RWPE2 (cell line): ENCODE measurements around the gene ALG2.

Experiments
- ATAC-seq: fragments of 200-7000 bp; cut with Tn5 transposase; 3 replicates; pipeline ENCODE4 v1.9.1; 2021; ENCODE audit warnings: low read depth
- DNase-seq: peaks from one replicate; pipeline ENCODE4 v3.0.0-alpha.2; 2020; ENCODE audit warnings: low spot score
- H3K27ac ChIP-seq: fragments of 450-650 bp; 2 replicates; pipeline ENCODE4 v1.5.1; 2017; ENCODE audit warnings: mild to moderate bottlenecking; ENCODE audit not compliant: poor library complexity, severe bottlenecking
- H3K27me3 ChIP-seq: fragments of 250-450 bp; sonication (Bioruptor Pico); 2 replicates; pipeline ENCODE4 v1.5.1; 2021; ENCODE audit warnings: mild to moderate bottlenecking, moderate library complexity; ENCODE audit not compliant: insufficient read depth, poor library complexity, severe bottlenecking
- H3K36me3 ChIP-seq: fragments of 250-450 bp; sonication (Bioruptor Pico); 2 replicates; pipeline ENCODE4 v1.5.1; 2020; ENCODE audit warnings: low read depth, mild to moderate bottlenecking, moderate library complexity
- H3K4me1 ChIP-seq: fragments of 250-450 bp; sonication (Bioruptor Pico); 2 replicates; pipeline ENCODE4 v1.5.1; 2021; ENCODE audit warnings: mild to moderate bottlenecking, moderate library complexity; ENCODE audit not compliant: insufficient read depth, poor library complexity, severe bottlenecking
- H3K4me3 ChIP-seq: fragments of 250-450 bp; sonication (Bioruptor Pico); 2 replicates; pipeline ENCODE4 v1.5.1; 2021; ENCODE audit warnings: mild to moderate bottlenecking, moderate library complexity; ENCODE audit not compliant: severe bottlenecking
- H3K9me3 ChIP-seq: fragments of 250-450 bp; sonication (Bioruptor Pico); 2 replicates; pipeline ENCODE4 v1.5.1; 2021; ENCODE audit warnings: mild to moderate bottlenecking, moderate library complexity; ENCODE audit not compliant: severe bottlenecking
- TF ChIP-seq, protein P1 (sequence below): fragments of 450-650 bp; IDR thresholded peaks from one replicate; pipeline ENCODE4 v1.5.1; 2017; ENCODE audit warnings: mild to moderate bottlenecking, moderate library complexity; ENCODE audit not compliant: poor library complexity, severe bottlenecking

The ALG2 gene

DNA sequence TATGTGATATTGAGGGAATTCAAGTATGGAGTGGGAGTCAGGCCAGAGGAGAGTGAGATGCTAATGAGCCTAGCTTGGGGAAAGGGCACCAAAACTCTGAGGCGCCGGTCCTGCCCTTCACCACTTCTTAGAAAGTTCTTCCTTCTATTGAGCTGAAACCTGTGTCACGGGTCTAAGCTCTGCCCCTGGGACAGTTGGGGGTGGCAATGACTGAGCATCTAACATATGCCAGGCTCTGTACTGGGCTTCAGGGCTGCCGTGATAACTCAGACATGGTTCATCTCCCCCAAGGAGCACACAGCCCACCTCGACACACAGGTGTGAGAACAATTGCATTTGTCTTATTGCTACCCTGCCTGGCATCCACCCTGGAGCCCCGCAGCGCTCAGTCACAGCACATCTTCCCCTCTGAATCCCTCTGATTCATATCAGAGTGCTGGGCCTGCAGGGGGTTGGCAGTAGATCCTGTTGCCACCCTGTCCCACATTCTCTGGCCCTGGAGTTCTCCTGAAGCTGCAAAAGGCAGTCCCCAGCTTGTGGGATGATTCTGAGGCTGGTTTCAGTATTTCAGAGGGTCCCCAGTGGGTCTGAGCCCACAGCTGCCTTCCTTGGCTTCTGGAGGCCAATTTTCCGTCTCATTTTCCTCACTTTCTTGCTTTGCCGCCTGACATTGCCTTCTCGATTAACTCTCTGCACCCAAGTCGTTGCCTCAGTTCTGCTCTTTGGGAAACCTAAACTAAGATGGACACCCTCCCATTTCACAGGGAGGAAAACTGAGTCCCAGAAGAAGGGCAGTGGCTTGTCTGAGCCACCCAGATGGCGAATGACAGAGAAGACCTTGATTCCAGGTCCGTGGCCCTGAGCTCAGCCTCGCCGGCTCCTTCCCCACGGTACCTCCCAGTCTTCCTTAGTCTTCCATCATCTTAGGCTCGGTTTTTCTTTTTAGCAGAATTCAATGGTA lies 42.5 kb downstream of the ALG2 start:
- Histone ChIP-seq H3K27me3 (no peaks in the 10 kb centered on the region), H3K4me3 (no peak overlapping the region), H3K9me3 (no peaks in the 10 kb centered on the region), H3K4me1 (no peaks in the 10 kb centered on the region), H3K27ac (no peak overlapping the region), H3K36me3 (no peaks in the 10 kb centered on the region)
- no peak for DNase-seq
- no peak for ATAC-seq
- TF ChIP-seq, protein P1, sequence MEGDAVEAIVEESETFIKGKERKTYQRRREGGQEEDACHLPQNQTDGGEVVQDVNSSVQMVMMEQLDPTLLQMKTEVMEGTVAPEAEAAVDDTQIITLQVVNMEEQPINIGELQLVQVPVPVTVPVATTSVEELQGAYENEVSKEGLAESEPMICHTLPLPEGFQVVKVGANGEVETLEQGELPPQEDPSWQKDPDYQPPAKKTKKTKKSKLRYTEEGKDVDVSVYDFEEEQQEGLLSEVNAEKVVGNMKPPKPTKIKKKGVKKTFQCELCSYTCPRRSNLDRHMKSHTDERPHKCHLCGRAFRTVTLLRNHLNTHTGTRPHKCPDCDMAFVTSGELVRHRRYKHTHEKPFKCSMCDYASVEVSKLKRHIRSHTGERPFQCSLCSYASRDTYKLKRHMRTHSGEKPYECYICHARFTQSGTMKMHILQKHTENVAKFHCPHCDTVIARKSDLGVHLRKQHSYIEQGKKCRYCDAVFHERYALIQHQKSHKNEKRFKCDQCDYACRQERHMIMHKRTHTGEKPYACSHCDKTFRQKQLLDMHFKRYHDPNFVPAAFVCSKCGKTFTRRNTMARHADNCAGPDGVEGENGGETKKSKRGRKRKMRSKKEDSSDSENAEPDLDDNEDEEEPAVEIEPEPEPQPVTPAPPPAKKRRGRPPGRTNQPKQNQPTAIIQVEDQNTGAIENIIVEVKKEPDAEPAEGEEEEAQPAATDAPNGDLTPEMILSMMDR: no peak

DNA sequence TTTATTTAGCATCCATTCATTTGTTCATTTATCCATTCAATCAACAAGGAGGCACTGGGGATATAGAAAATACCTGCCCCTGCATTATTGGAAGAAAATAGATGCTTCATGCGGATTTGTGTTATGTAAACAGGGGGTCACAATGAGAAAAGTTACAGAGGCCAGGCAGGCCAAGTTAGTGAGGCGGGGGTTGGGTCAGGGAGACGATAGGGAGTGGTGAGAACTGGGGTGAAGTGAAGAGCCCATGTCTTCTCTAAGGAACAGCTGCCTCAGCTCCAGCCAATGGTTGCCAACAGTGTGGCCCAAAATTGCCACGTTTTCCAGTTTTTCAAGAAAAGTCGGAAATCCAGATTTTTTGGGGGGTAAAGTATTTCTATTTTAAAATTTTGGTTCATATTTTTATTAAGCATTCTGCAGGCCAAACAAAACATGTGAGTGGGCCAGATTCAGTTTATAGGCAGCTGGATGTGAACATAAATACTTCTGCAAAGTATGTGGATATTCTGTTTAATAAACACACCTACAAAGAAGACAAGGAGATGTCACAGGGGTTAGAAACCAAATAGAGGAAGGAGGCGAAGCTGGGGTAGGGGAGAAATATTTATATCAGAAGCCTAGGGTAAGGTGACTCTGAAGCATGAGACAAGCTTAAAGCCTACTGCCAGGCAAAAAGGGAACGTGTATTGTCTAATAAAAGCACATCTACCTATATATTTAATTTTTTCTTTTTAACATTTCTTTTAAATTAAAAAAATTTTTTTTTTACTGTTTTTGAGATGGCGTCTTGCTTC lies 44.0 kb downstream of the ALG2 start:
- no peaks in the 10 kb centered on the region for H3K27me3 ChIP-seq
- H3K27ac ChIP-seq: no peak overlapping the region
- H3K36me3 ChIP-seq: no peaks in the 10 kb centered on the region
- no peak for ATAC-seq
- H3K4me1 ChIP-seq: no peaks in the 10 kb centered on the region
- H3K9me3 ChIP-seq: no peaks in the 10 kb centered on the region
- no peak for DNase-seq
- H3K4me3 ChIP-seq: no peak overlapping the region
- TF ChIP-seq, protein P1: no peak

- no peak for ATAC-seq
- H3K27me3 ChIP-seq: no peaks in the 10 kb centered on the region
- no peak for DNase-seq
- TF ChIP-seq, protein P1: no peak
- no peaks in the 10 kb centered on the region for H3K4me1 ChIP-seq
- H3K4me3 ChIP-seq: no peak overlapping the region
- H3K9me3 ChIP-seq: no peaks in the 10 kb centered on the region
- H3K27ac ChIP-seq: no peak overlapping the region
- no peaks in the 10 kb centered on the region for H3K36me3 ChIP-seq
These were observed 45.2 kb downstream of the ALG2 start for GRCh38 chr9:99176527-99177013.

DNA sequence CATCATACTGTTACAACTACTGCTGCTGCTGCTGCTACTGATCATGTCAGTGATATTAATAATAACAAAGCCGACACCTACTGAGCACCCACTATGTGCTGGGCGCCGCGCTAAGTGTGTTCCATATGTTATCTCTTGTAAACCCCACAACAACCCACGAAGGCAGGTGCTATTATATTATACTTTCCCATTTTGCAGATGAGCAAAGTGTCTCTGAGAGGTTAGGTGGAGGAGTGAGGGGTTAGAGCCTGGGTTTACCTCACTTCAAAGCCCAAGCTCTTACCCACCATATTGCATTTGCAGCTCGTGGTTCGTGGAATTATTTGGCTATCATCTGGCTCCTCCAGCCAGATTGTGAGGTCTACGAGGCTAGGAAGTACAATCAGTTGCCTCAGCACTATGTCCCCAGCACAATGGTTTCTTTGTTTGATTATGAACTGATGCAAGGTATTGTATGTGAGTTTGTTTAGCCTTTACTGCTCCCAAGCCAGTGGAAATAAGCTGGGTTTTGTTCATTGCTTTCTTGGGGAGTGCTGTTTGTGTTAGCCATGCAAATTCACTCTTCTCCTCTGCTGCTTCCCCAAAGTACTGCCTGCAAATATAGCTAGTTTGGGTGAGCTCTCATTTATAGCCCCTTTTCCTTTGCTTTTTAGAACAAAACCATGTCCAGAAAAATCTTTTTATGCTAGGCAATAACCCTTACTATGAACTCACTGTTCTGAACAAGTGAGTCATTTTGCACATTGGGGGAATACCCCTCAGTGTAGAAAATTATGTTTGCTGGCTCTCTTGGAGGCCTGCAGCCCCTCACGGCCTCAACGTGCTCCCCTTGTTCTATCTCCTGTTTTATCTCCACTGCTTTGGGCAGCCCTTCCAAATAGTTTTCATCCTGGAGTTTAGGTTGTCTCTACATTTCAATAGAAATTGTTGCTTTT lies 47.9 kb downstream of the ALG2 start:
- H3K4me1 ChIP-seq: no peaks in the 10 kb centered on the region
- ATAC-seq: no peak
- H3K27ac ChIP-seq: no peak overlapping the region
- no peak overlapping the region for H3K4me3 ChIP-seq
- no peaks in the 10 kb centered on the region for H3K9me3 ChIP-seq
- TF ChIP-seq, protein P1: no peak
- no peak for DNase-seq
- no peaks in the 10 kb centered on the region for H3K27me3 ChIP-seq
- no peaks in the 10 kb centered on the region for H3K36me3 ChIP-seq
